T1000 (cell line): ENCODE data around the gene INHBA.

Experiments used
- DNase-seq: peaks from one replicate; lab custom pipeline; 2025; ENCODE audit warnings: mixed read lengths; lab: John Stamatoyannopoulos, UW

INHBA gene

DNA sequence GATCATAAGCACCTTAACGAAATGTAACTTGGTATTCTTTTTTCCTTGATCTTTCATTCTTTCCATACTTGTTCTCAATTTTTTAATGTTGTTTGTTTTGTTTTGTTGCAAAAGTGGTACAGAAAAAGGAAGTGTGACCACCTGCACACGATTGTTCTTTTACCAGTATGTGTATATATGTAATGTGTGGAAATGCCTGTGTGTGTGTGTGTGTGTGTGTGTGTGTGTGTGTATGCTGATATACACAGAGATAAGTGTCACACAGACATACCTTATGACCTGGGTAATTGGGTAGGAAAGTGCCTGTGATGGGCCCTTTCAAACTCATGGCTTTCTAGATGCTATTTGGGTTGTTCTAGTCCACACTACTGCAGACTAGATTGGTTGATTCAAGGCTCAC, 14.0 kb downstream of the INHBA start:
- no peak for DNase-seq

DNA sequence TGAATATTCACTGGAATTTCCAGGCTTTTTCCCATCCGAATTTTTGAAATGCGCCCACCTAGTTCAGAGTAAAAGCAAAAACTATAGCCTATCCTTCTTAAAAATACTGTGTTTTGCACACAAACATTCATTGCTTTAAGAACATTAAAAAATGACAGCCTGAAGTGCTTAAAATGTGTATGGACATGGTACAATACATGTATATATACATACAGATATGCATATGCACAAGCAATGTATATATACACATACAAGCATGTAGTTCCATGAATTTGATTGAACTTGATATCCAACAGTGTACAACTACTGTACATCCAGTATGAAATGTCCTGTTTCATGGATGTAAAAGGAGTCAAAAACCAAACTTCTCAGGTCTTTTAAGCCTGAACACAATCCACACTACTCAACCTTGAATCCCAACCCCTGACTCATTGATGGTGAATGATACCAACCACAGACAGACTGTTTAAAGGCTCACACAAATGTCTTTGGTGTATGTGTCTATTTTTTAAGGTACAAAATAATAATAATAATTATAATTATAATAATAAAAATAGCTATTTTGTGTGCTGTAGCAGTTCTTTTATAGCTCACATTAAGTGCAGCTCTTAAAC, 14.8 kb downstream of the INHBA start:
- no peak for DNase-seq

- no peak for DNase-seq
Measured at GRCh38 chr7:41685684-41686083, 17.2 kb downstream of the INHBA start.

DNA sequence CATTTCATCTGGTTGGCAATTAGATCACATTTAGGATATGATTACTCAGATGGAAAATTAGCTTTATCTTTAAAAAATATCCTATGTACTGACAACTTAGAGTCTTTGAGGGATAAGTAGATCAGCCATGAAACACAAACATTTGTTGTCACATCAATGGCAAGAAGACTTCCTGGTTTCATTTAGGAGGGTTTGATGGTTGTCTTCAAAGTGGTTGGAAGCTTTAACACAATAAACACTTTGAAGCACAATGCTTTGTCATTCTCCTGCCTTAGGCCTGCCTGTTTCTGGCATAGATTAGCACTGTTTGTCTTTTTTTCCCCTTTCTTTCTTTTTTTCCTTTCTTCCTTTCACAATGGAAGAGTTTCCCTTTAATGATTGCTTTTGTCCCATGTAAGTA, 20.5 kb downstream of the INHBA start:
- no peak for DNase-seq

GRCh38 chr7:41679566-41679965, 23.3 kb downstream of the INHBA start:
- DNase-seq: no peak

GRCh38 chr7:41674505-41675023, 28.3 kb downstream of the INHBA start:
- DNase-seq: no peak

- no peak for DNase-seq
Measured at GRCh38 chr7:41661596-41661995, 41.3 kb downstream of the INHBA start.

DNA sequence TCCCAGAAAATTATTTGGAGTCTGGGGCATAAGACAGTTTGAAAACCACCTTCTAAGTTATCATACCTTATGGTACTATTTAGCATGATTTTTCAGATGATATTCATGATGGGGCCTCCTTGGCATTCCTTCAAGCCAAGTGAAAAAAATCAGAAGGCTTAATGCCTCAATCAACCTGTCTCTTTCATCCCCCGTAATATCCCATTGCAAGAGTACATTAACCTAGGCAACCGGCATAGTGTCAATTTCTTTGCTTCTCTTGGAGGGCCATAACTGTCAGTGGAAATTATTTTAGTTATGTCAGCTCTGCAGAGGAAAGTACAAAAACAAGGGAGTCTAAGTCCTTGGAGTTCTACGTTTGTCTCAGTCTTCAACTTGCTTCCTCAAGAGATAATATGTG, 43.4 kb downstream of the INHBA start:
- DNase-seq: no peak

GRCh38 chr7:41656366-41656765, 46.5 kb downstream of the INHBA start:
- no peak for DNase-seq

GRCh38 chr7:41655426-41655825, 47.5 kb downstream of the INHBA start:
- DNase-seq: no peak

- no peak for DNase-seq
Measured at GRCh38 chr7:41652267-41652666, 50.6 kb downstream of the INHBA start.

- no peak for DNase-seq
Measured at GRCh38 chr7:41648501-41648900, 54.4 kb downstream of the INHBA start.

DNA sequence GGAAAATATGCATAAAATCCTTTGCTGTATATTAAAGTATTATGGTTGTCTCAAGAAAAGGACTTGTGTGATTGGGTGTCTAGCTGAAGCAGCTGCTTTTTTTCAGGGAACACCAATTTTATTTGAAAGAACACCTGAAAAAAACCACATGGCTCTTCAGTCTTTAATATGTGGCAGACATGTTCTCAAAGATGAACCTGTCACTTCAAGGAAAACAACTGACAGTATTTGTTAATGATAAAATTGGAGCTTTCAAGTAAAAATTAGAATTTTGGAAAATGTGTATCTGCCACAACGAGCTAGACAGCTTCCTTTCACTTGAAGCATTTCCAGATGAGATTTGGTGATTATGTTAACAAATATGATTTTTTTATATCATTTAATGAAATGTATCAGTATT, 59.3 kb downstream of the INHBA start:
- DNase-seq: no peak

- DNase-seq: no peak
Measured at GRCh38 chr7:41641665-41642014, 61.2 kb downstream of the INHBA start.

GRCh38 chr7:41641011-41641664, 61.8 kb downstream of the INHBA start:
- no peak for DNase-seq

- no peak for DNase-seq
Measured at GRCh38 chr7:41640487-41640886, 62.4 kb downstream of the INHBA start.

- no peak for DNase-seq
Measured at GRCh38 chr7:41637049-41637448, 65.8 kb downstream of the INHBA start.
